Measurements from ENCODE around the gene CA11. TPM values are rescaled to one million over a fixed set of nuclear protein-coding genes. Genes with fewer than 3 reads are reported as not detected.

The CA11 gene
- total and polyA plus RNA-seq, 12 donors = 1.8 to 24.5 (median 3.8) TPM

DNA sequence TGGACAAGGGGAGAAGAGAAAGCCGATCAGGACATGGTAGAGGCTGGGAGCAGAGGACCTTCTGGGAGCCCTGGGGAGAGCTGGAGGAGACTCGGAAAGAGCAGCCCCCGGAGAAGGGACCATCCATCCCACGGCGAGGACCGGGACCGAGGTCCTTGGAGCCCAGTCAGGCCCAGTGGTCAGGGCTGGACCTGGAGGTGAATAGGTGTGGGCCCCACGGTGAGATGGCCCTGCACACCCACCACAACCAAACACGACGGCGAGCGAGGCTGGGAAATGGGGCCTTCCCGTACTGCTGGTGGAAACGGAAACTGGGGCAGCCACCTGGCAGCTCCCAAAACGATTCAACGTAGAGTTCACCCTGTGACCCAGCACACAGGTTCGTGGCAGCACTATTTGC lies 30.5 kb upstream of the CA11 start:
- ATAC-seq (no peak), DNase-seq (no peak)
- Histone ChIP-seq H3K4me3 (no peak overlapping the region), H3K27me3 (peaks cover 0 to 5% (median 0%) of the 10 kb centered on the region in 7 donors), H3K36me3 (no peaks in the 10 kb centered on the region), H3K9me3 (no peaks in the 10 kb centered on the region), H3K4me1 (peaks cover 0 to 10% (median 9%) of the 10 kb centered on the region in 9 donors), H3K27ac (no peak overlapping the region)
- TF ChIP-seq, protein P1, sequence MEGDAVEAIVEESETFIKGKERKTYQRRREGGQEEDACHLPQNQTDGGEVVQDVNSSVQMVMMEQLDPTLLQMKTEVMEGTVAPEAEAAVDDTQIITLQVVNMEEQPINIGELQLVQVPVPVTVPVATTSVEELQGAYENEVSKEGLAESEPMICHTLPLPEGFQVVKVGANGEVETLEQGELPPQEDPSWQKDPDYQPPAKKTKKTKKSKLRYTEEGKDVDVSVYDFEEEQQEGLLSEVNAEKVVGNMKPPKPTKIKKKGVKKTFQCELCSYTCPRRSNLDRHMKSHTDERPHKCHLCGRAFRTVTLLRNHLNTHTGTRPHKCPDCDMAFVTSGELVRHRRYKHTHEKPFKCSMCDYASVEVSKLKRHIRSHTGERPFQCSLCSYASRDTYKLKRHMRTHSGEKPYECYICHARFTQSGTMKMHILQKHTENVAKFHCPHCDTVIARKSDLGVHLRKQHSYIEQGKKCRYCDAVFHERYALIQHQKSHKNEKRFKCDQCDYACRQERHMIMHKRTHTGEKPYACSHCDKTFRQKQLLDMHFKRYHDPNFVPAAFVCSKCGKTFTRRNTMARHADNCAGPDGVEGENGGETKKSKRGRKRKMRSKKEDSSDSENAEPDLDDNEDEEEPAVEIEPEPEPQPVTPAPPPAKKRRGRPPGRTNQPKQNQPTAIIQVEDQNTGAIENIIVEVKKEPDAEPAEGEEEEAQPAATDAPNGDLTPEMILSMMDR (IDR thresholded peaks at IDR 0.05) = no peak
- intact Hi-C loops (cut with DNase I) = loop anchor here in 9 of 10 donors (5.0 to 10.0 kb wide), 6 partner anchors 36 to 168 kb away; partner anchors contain the start of gene HSD17B14 (in 1 of the 9)
- 94 to 96% methylated on average over 17 of the region's 17 CpGs for WGBS, 2 donors

DNA sequence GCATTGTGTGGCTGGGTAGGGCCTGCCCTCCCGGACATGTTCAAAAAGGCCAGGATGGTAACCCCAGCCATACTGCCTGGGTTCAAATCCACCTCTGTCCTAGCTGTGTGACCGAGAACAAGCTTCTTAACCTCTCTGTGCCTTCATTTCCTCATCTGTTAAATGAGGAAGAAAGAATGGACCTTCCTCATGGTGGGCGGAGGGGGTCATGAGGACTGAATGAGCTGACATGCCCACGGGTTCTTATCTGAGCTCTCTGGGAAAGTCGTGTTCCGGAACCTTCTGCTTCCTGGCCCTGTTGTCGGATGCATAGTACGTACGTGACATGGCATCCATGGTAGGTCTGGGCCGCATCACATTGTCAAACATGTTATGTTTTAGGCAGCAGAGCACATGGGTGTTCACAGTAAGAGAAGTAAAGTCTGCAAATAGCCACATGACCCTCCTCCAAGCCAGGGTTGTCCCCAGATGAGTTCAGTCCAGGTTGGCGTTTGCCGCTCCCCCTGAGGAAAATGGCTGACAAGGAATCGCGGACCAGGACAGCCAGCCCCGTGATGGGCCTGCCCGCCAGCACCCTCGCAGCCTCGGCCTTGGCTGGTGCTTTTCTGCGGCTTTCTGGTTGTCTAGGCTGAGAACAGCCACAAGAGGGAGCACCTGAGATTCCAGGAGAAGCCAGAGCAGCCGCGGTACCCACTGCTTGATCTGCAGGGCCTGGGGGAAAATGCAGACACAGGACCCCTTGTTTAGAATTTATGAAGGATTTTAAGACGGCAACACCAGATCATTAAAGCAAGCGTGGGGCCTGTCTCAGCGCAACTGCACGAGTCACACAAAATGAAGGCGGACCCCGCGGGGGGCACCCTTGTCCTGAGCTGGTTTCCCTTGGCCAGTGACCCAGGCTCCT lies 29.2 kb upstream of the CA11 start:
- TF ChIP-seq, protein P1 (IDR thresholded peaks at IDR 0.05) = peak; percentile 79 to 91 (median 87)
- peaks cover 0 to 10% (median 9%) of the 10 kb centered on the region in 9 donors for H3K4me1 ChIP-seq
- H3K36me3 ChIP-seq = no peaks in the 10 kb centered on the region
- H3K27ac ChIP-seq = peak overlapping the region in 1 of 10 donors; percentile 7
- peak; percentile 73 to 87 for DNase-seq
- peak overlapping the region in 1 of 10 donors; percentile 10 for H3K4me3 ChIP-seq
- H3K9me3 ChIP-seq = no peaks in the 10 kb centered on the region
- peak; percentile 71 to 90 (median 86) for ATAC-seq
- 34 to 37% methylated on average over 28 of the region's 28 CpGs for WGBS, 2 donors
- peaks cover 0 to 5% (median 0%) of the 10 kb centered on the region in 7 donors for H3K27me3 ChIP-seq
- intact Hi-C loops (cut with DNase I) = loop anchor here (2.0 to 10.0 kb wide), 8 partner anchors 28 to 170 kb away; partner anchors contain the start of genes CA11 (in 1 of the 10) and HSD17B14 (in 1 of the 10)

DNA sequence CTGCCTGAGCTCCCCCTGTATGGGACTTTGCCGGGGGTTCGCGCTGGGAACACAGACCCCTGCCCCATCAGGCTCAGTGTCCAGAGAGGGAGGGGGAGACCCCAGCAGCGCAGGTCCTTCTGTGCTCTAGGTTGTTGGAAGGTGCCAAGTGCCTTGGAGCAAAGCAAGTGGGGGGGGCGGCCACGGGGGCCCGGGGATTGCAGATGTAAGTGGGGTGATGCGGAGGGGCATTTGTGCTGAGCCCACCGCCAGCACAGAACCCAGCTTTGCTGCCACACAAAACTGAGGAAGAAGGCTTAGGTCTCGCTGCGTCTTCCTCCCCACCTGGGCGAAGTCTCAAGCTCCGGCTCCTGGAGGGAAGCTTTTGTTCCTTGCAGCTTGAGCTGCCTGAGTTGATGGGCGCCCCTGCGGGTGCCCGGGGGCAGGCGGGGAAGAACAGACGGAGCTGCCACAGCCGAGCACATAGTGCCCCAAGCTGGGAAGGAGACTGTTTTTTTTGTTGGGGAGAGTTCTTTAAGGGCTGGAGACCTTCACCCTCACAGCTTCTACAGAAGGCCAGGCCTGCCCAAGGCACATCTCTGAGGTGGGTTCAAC lies 28.3 kb upstream of the CA11 start:
- Histone ChIP-seq H3K27ac (no peak overlapping the region), H3K4me3 (no peak overlapping the region), H3K4me1 (peaks cover 0 to 10% (median 9%) of the 10 kb centered on the region in 9 donors), H3K36me3 (no peaks in the 10 kb centered on the region), H3K9me3 (no peaks in the 10 kb centered on the region), H3K27me3 (peaks cover 0 to 5% (median 0%) of the 10 kb centered on the region in 7 donors)
- DNase-seq (no peak), ATAC-seq (peak in 1 of 8 donors; percentile 14)
- WGBS, 2 donors = 86 to 90% methylated on average over 18 to 19 of the region's 19 CpGs
- TF ChIP-seq, protein P1 (IDR thresholded peaks at IDR 0.05) = no peak
- intact Hi-C loops (cut with DNase I) = loop anchor here in 8 of 10 donors (2.0 to 10.0 kb wide), 6 partner anchors 28 to 170 kb away; partner anchors contain the start of genes CA11 (in 1 of the 8) and HSD17B14 (in 1 of the 8)
